K562 (cell line): ENCODE measurements around the gene EYA4. TPM values are rescaled to one million over a fixed set of nuclear protein-coding genes. Genes with fewer than 3 reads are reported as not detected.

Experiments used
- ATAC-seq: fragments of 200-7000 bp; cut with Tn5 transposase; 3 replicates; pipeline ENCODE4 v1.9.1; 2020; ENCODE audit warnings: moderate library complexity
- BruUV-seq: library from RNA; stranded (reverse); fragments of 400-500 nt; replicated peaks from 2 replicates; lab custom pipeline; 2021; lab: Mats Ljungman, UMichigan
- CTCF ChIA-PET: fragments of 300-600 bp; formaldehyde crosslinking; extraction: SDS; loops from one replicate; lab custom pipeline; 2021; ENCODE audit warnings: low intra/inter-chr PET ratio; lab: Yijun Ruan, JAX
- POLR2A ChIA-PET: fragments of 300-600, 350-650 bp; sonication (Branson Sonifier 250); formaldehyde crosslinking; extraction: SDS; loops from one replicate; lab custom pipeline; 2021; ENCODE audit warnings: antibody characterized with exemption, inconsistent platforms; lab: Yijun Ruan, JAX
- DNase-seq, 4 experiments: peaks; one replicate each; pipeline versions ENCODE4 v3.0.0 to v3.0.0-alpha.2; 2011 to 2018; ENCODE audit warnings: low spot score in 3 of 4, mixed read lengths in 3 of 4; ENCODE audit errors: extremely low read depth in 1 of 4
- FAIRE-seq: peaks from 2 replicates; lab custom pipeline; 2011; peaks lifted over from hg19 to GRCh38; lab: Jason Lieb, UNC
- H2AFZ ChIP-seq: 2 replicates; pipeline ENCODE4 v1.6.0; 2011; ENCODE audit warnings: low read depth, low read length, control low read depth, inconsistent platforms
- H3K27ac ChIP-seq: fragments of 200-600 bp; 3 replicates; pipeline ENCODE4 v1.8.0; 2011; ENCODE audit warnings: low read depth, mild to moderate bottlenecking, control low read depth, inconsistent platforms, low read length, moderate library complexity, mixed read lengths; ENCODE audit errors: extremely low read depth
- H3K27me3 ChIP-seq, 2 experiments: fragments of 300-600 bp in 1 of 2; 2 replicates in 1 of 2; 3 replicates in 1 of 2; pipeline versions ENCODE4 v1.6.0 to v1.8.0; 2011; ENCODE audit warnings: inconsistent platforms in 2 of 2, low read length in 2 of 2, mild to moderate bottlenecking in 1 of 2, mixed read lengths in 1 of 2, moderate library complexity in 1 of 2; ENCODE audit not compliant: control insufficient read depth in 2 of 2, insufficient read depth in 2 of 2
- H3K36me3 ChIP-seq: fragments of 300-600 bp; 3 replicates; pipeline ENCODE4 v1.8.0; 2011; ENCODE audit warnings: mild to moderate bottlenecking, low read length, inconsistent platforms; ENCODE audit not compliant: control insufficient read depth, insufficient read depth
- H3K4me1 ChIP-seq, 2 experiments: fragments of 200-600 bp in 1 of 2; replicated peaks in 1 of 2; 2 replicates in 1 of 2; 3 replicates in 1 of 2; pipeline versions ENCODE4 v1.5.1 to v1.8.0; 2011; ENCODE audit warnings: inconsistent platforms in 2 of 2, low read length in 2 of 2, mild to moderate bottlenecking in 1 of 2, mixed read lengths in 1 of 2, moderate library complexity in 1 of 2; ENCODE audit not compliant: control insufficient read depth in 2 of 2, insufficient read depth in 2 of 2
- H3K4me2 ChIP-seq: 2 replicates; pipeline ENCODE4 v1.6.1; 2011; ENCODE audit warnings: low read length, control low read depth, inconsistent platforms, mixed read lengths; ENCODE audit not compliant: insufficient read depth
- H3K4me3 ChIP-seq: fragments of 200-600 bp; sonication (generic), shearing (Covaris generic); 2 replicates; pipeline ENCODE4 v1.5.1; 2016; ENCODE audit warnings: control low read depth, inconsistent platforms
- H3K79me2 ChIP-seq: fragments of 200-600 bp; 3 replicates; pipeline ENCODE4 v1.8.0; 2011; ENCODE audit warnings: low read length, inconsistent platforms; ENCODE audit not compliant: control insufficient read depth, insufficient read depth
- H3K9ac ChIP-seq, 2 experiments: 2 replicates each; pipeline versions ENCODE4 v1.6.0 to v1.6.1; 2011; ENCODE audit warnings: low read depth in 2 of 2, low read length in 2 of 2, control low read depth in 1 of 2, inconsistent platforms in 1 of 2, mild to moderate bottlenecking in 1 of 2, mixed read lengths in 1 of 2; ENCODE audit not compliant: insufficient read depth in 1 of 2
- H3K9me1 ChIP-seq: one replicate; pipeline ENCODE4 v1.6.0; 2011; ENCODE audit warnings: inconsistent platforms, mild to moderate bottlenecking, low read length, moderate library complexity; ENCODE audit not compliant: control insufficient read depth, insufficient read depth
- H3K9me3 ChIP-seq: replicated peaks from 2 replicates; pipeline ENCODE4 v1.5.1; 2011; ENCODE audit warnings: low read depth, low read length, inconsistent platforms; ENCODE audit not compliant: control insufficient read depth, insufficient read depth
- H4K20me1 ChIP-seq: replicated peaks from 2 replicates; pipeline ENCODE4 v1.6.1; 2011; ENCODE audit warnings: low read length, inconsistent platforms, mixed read lengths; ENCODE audit not compliant: control insufficient read depth, insufficient read depth
- ADNP ChIP-seq: fragments of 200-800 bp; sonication (Bioruptor generic); IDR thresholded peaks from 2 replicates; pipeline ENCODE4 v1.6.1; 2016; ENCODE audit warnings: missing genetic modification characterization, missing compliant biosample characterization
- ESRRB ChIP-seq: fragments of 250-450 bp; sonication (Bioruptor Pico); IDR thresholded peaks from 2 replicates; pipeline ENCODE4 v1.5.0; 2020; ENCODE audit warnings: mild to moderate bottlenecking, moderate library complexity, borderline replicate concordance
- FOXA3 ChIP-seq, 2 experiments: fragments of 450-650 bp in 1 of 2; sonication (generic) in 1 of 2; formaldehyde crosslinking; IDR thresholded peaks in 1 of 2; conservative IDR thresholded peaks in 1 of 2; 2 replicates each; pipeline versions ENCODE4 v1.4.0 to v1.8.0; 2020 to 2022; ENCODE audit warnings: mild to moderate bottlenecking in 2 of 2, missing genetic modification reagents in 1 of 2
- GABPB2 ChIP-seq: fragments of 250-450 bp; sonication (Bioruptor Pico); conservative IDR thresholded peaks from 2 replicates; pipeline ENCODE4 v1.5.1; 2021; ENCODE audit warnings: mild to moderate bottlenecking
- HMG20B ChIP-seq: fragments of 250-450 bp; sonication (Bioruptor Pico); IDR thresholded peaks from 2 replicates; pipeline ENCODE4 v1.5.0; 2021; ENCODE audit warnings: mild to moderate bottlenecking
- LEF1 ChIP-seq: fragments of 450-650 bp; IDR thresholded peaks from 2 replicates; pipeline ENCODE4 v1.6.1; 2016; ENCODE audit warnings: mild to moderate bottlenecking
- NELFE ChIP-seq: IDR thresholded peaks from 2 replicates; pipeline ENCODE4 v1.6.1; 2011; ENCODE audit warnings: mild to moderate bottlenecking; ENCODE audit not compliant: insufficient read depth, insufficient read length
- PML ChIP-seq: IDR thresholded peaks from 2 replicates; pipeline ENCODE4 v1.6.1; 2012; ENCODE audit warnings: low read length, inconsistent platforms
- SAP30 ChIP-seq: fragments of 200-600 bp; sonication (generic); IDR thresholded peaks from 2 replicates; pipeline ENCODE4 v1.6.1; 2012; ENCODE audit warnings: borderline replicate concordance, low read depth, mild to moderate bottlenecking, moderate library complexity, low read length, control low read depth, inconsistent platforms; ENCODE audit not compliant: insufficient read depth, poor library complexity, severe bottlenecking
- STAG1 ChIP-seq: sonication (generic); formaldehyde crosslinking; IDR thresholded peaks from 2 replicates; pipeline ENCODE4 v1.5.0; 2020; ENCODE audit warnings: missing genetic modification reagents, borderline replicate concordance
- TAF15 ChIP-seq: fragments of 200-400 bp; formaldehyde crosslinking; IDR thresholded peaks from 2 replicates; pipeline ENCODE4 v1.6.1; 2017; ENCODE audit warnings: mild to moderate bottlenecking, low read depth, low read length, moderate library complexity
- TRIM24 ChIP-seq, 2 experiments: fragments of 450-650 bp; IDR thresholded peaks; 2 replicates each; pipeline ENCODE4 v1.6.1; 2016
- ZNF23 ChIP-seq: fragments of 250-450 bp; sonication (Bioruptor Pico); IDR thresholded peaks from 2 replicates; pipeline ENCODE4 v1.4.0; 2020; ENCODE audit warnings: mild to moderate bottlenecking
- ZNF57 ChIP-seq: fragments of 450-650 bp; formaldehyde crosslinking; IDR thresholded peaks from 2 replicates; pipeline ENCODE4 v1.4.0; 2020; ENCODE audit warnings: mild to moderate bottlenecking, moderate library complexity
- WGBS: fragments of 100-300 bp; shearing (Covaris generic); methylation state at CpG from one replicate; pipeline ENCODE4 v1.1.6; 2016; ENCODE audit warnings: low coverage, mixed read lengths; ENCODE audit not compliant: insufficient coverage; ENCODE audit errors: missing lambda C conversion rate; 5-methylcytosine and 5-hydroxymethylcytosine counted together
- in situ Hi-C: fragments of 300-500 bp; cut with MboI; formaldehyde crosslinking; loops from 4 replicates; pipeline ENCODE4 v1.15.0; 2018; ENCODE audit warnings: inconsistent platforms, mixed read lengths
- intact Hi-C: fragments of 100-400 bp; cut with micrococcal nuclease; formaldehyde crosslinking; loops from 2 replicates; pipeline ENCODE4 v1.14.2; 2022
- polyA plus RNA-seq, 8 experiments: library from polyadenylated mRNA; depleted of rRNA in 4 of 8; stranded (reverse) in 5 of 8; unstranded in 3 of 8; fragments of >200 nt; fragmentation: Nextera tagmentation in 2 of 8; fragmentation: Illumina TruSeq in 1 of 8; extraction: Ambion mirVana in 2 of 8; extraction: Trizol in 1 of 8; gene quantifications; 2 replicates each; pipeline versions ENCODE4 v1.2.1 to v1.2.3, GENCODE V29; 2011 to 2014; ENCODE audit warnings: inconsistent platforms in 1 of 8, missing spikeins in 1 of 8
- total RNA-seq, 7 experiments: library from RNA; depleted of rRNA in 6 of 7; stranded (reverse); fragments of >200 nt in 6 of 7; fragmentation: Illumina TruSeq in 2 of 7; extraction: Trizol in 2 of 7; gene quantifications; 2 replicates each; pipeline versions ENCODE4 v1.2.1 to v1.2.3, GENCODE V29; 2011 to 2021; ENCODE audit warnings: low replicate concordance in 1 of 7
- TF ChIP-seq, protein P1 (sequence below): IDR thresholded peaks from 2 replicates; pipeline ENCODE4 v1.6.1; 2011; ENCODE audit not compliant: insufficient read length; ENCODE audit errors: extremely low read depth
- TF ChIP-seq, protein P2 (sequence below), 2 experiments: fragments of 450-650 bp; conservative IDR thresholded peaks; 2 replicates each; pipeline ENCODE4 v1.6.1; 2017; ENCODE audit warnings: mild to moderate bottlenecking in 2 of 2, moderate library complexity in 2 of 2
- TF ChIP-seq, protein P3 (sequence below): sonication (generic); formaldehyde crosslinking; IDR thresholded peaks from 2 replicates; pipeline ENCODE4 v1.9.0; 2022; ENCODE audit warnings: mild to moderate bottlenecking, missing genetic modification reagents
- TF ChIP-seq, protein P4 (sequence below): sonication (generic); formaldehyde crosslinking; IDR thresholded peaks from 2 replicates; pipeline ENCODE4 v1.8.1; 2023; ENCODE audit warnings: mild to moderate bottlenecking, missing genetic modification reagents

The EYA4 gene
- total and polyA plus RNA-seq, 9 of the 15 experiments (the other 6 are each of a cell fraction or from before 2014, with no cell fraction given), result 0.03 to 0.04 TPM; not detected in 7

DNA sequence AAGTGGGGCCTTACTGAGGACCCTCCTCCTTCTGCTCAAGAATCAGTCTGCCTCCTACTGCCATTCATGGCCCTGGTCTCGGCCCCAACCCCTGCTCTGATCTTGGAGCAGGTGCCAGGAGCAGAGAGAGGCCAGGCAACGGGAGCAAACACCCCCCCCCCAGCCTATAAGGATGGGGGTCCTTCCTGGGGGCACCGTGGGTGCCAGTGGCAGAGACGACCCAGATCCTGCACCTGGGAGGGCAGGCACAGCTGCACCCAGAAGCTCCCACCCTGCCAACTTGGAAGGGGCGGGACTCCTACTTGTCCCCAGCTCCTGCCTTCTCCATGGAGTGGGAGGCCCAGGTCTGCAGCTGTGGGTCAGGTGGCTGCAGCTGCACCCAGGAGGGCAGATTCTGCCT lies 183.2 kb downstream of the EYA4 start:
- Histone ChIP-seq H3K27ac (no peak overlapping the region), H3K79me2 (no peaks in the 10 kb centered on the region), H3K4me3 (no peak overlapping the region), H3K36me3 (no peaks in the 10 kb centered on the region), H3K27me3 (no peaks in the 10 kb centered on the region), H3K4me2 (no peak overlapping the region), H4K20me1 (no peaks in the 10 kb centered on the region), H3K4me1 (no peaks in the 10 kb centered on the region), H3K9me3 (no peaks in the 10 kb centered on the region), H3K9ac (no peak overlapping the region), H3K9me1 (no peaks in the 10 kb centered on the region), H2AFZ (no peak overlapping the region)
- in situ Hi-C loops (no loop called here), intact Hi-C loops (no loop called here)
- ChIA-PET POLR2A (no interaction called here), CTCF (no interaction called here)
- BruUV-seq, result no TSS peak
- FAIRE-seq (no peak), ATAC-seq (no peak), DNase-seq (no peak)
- 2% methylated on average over 5 of the region's 5 CpGs for WGBS
- TF ChIP-seq, protein P1, sequence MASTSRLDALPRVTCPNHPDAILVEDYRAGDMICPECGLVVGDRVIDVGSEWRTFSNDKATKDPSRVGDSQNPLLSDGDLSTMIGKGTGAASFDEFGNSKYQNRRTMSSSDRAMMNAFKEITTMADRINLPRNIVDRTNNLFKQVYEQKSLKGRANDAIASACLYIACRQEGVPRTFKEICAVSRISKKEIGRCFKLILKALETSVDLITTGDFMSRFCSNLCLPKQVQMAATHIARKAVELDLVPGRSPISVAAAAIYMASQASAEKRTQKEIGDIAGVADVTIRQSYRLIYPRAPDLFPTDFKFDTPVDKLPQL, result no peak
- TF ChIP-seq ZNF57 (CRISPR knock-in tag), result no peak
- no peak for TF ChIP-seq ESRRB
- TF ChIP-seq, protein P2, sequence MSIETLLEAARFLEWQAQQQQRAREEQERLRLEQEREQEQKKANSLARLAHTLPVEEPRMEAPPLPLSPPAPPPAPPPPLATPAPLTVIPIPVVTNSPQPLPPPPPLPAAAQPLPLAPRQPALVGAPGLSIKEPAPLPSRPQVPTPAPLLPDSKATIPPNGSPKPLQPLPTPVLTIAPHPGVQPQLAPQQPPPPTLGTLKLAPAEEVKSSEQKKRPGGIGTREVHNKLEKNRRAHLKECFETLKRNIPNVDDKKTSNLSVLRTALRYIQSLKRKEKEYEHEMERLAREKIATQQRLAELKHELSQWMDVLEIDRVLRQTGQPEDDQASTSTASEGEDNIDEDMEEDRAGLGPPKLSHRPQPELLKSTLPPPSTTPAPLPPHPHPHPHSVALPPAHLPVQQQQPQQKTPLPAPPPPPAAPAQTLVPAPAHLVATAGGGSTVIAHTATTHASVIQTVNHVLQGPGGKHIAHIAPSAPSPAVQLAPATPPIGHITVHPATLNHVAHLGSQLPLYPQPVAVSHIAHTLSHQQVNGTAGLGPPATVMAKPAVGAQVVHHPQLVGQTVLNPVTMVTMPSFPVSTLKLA (conservative IDR thresholded peaks at IDR 0.05), result no peak
- TF ChIP-seq TAF15, result no peak
- TF ChIP-seq HMG20B (CRISPR knock-in tag), result no peak
- no peak for TF ChIP-seq ZNF23
- TF ChIP-seq PML, result no peak
- TF ChIP-seq, protein P3, sequence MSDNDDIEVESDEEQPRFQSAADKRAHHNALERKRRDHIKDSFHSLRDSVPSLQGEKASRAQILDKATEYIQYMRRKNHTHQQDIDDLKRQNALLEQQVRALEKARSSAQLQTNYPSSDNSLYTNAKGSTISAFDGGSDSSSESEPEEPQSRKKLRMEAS (CRISPR knock-in tag), result no peak
- TF ChIP-seq LEF1, result no peak
- TF ChIP-seq GABPB2 (CRISPR knock-in tag), result no peak
- TF ChIP-seq NELFE, result no peak
- TF ChIP-seq FOXA3 (CRISPR knock-in tag; conservative IDR thresholded peaks at IDR 0.05 in 1 of 2, IDR thresholded peaks at IDR 0.05 in 1 of 2), result no peak
- TF ChIP-seq ADNP, result no peak
- TF ChIP-seq SAP30, result no peak
- no peak for TF ChIP-seq STAG1 (CRISPR knock-in tag)
- TF ChIP-seq TRIM24 (IDR thresholded peaks at IDR 0.05), result no peak
- TF ChIP-seq, protein P4, sequence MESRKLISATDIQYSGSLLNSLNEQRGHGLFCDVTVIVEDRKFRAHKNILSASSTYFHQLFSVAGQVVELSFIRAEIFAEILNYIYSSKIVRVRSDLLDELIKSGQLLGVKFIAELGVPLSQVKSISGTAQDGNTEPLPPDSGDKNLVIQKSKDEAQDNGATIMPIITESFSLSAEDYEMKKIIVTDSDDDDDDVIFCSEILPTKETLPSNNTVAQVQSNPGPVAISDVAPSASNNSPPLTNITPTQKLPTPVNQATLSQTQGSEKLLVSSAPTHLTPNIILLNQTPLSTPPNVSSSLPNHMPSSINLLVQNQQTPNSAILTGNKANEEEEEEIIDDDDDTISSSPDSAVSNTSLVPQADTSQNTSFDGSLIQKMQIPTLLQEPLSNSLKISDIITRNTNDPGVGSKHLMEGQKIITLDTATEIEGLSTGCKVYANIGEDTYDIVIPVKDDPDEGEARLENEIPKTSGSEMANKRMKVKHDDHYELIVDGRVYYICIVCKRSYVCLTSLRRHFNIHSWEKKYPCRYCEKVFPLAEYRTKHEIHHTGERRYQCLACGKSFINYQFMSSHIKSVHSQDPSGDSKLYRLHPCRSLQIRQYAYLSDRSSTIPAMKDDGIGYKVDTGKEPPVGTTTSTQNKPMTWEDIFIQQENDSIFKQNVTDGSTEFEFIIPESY, result no peak
